GM23338 (cell line): ENCODE measurements around the gene COL4A2. TPM values are rescaled to one million over a fixed set of nuclear protein-coding genes. Genes with fewer than 3 reads are reported as not detected.

ENCODE experiments used
- ATAC-seq: fragments of 200-7000 bp; cut with Tn5 transposase; 3 replicates; pipeline ENCODE4 v1.9.1; 2020
- DNase-seq: peaks from one replicate; pipeline ENCODE4 v3.0.0-alpha.2; 2015; ENCODE audit warnings: low spot score
- H2AFZ ChIP-seq: fragments of 200-600 bp; sonication (generic); 2 replicates; pipeline ENCODE4 v1.8.0; 2016; ENCODE audit warnings: antibody characterized with exemption, mild to moderate bottlenecking, moderate library complexity
- H3F3A ChIP-seq: fragments of 200-600 bp; sonication (generic); replicated peaks from 2 replicates; pipeline ENCODE4 v1.8.0; 2017; ENCODE audit warnings: antibody characterized with exemption, mixed run types, low read depth
- H3K27ac ChIP-seq: fragments of 200-600 bp; sonication (generic); 2 replicates; pipeline ENCODE4 v1.6.1; 2016; ENCODE audit warnings: low read depth
- H3K27me3 ChIP-seq: fragments of 200-600 bp; sonication (generic); 2 replicates; pipeline ENCODE4 v1.8.0; 2016; ENCODE audit warnings: mild to moderate bottlenecking, mixed run types, moderate library complexity; ENCODE audit not compliant: insufficient read depth
- H3K36me3 ChIP-seq: fragments of 200-600 bp; sonication (generic); 2 replicates; pipeline ENCODE4 v1.8.0; 2016; ENCODE audit warnings: mild to moderate bottlenecking; ENCODE audit not compliant: insufficient read depth
- H3K4me1 ChIP-seq: fragments of 200-600 bp; sonication (generic); 2 replicates; pipeline ENCODE4 v1.8.0; 2016; ENCODE audit warnings: mild to moderate bottlenecking, moderate library complexity; ENCODE audit not compliant: insufficient read depth
- H3K4me2 ChIP-seq: fragments of 200-600 bp; sonication (generic); 2 replicates; pipeline ENCODE4 v1.7.1; 2017; ENCODE audit warnings: mixed run types
- H3K4me3 ChIP-seq: fragments of 200-600 bp; sonication (generic); 2 replicates; pipeline ENCODE4 v1.6.1; 2016; ENCODE audit warnings: mixed run types
- H3K79me2 ChIP-seq: fragments of 200-600 bp; sonication (generic); replicated peaks from 2 replicates; pipeline ENCODE4 v1.8.0; 2017; ENCODE audit warnings: mild to moderate bottlenecking; ENCODE audit not compliant: insufficient read depth
- H3K9me2 ChIP-seq: fragments of 200-600 bp; sonication (generic); 2 replicates; pipeline ENCODE4 v1.8.0; 2017; ENCODE audit not compliant: insufficient read depth
- H4K20me1 ChIP-seq: fragments of 200-600 bp; sonication (generic); replicated peaks from 2 replicates; pipeline ENCODE4 v1.8.0; 2017; ENCODE audit warnings: mild to moderate bottlenecking; ENCODE audit not compliant: insufficient read depth
- H3K27ac Mint-ChIP-seq: 2 replicates; pipeline ENCODE4 v1.8.0; 2020; ENCODE audit warnings: inconsistent platforms, mild to moderate bottlenecking, moderate library complexity, mixed read lengths
- H3K27me3 Mint-ChIP-seq: 3 replicates; pipeline ENCODE4 v1.8.0; 2022; ENCODE audit warnings: low read depth, mild to moderate bottlenecking, moderate library complexity, mixed read lengths, inconsistent platforms; ENCODE audit not compliant: insufficient read depth, poor library complexity
- H3K36me3 Mint-ChIP-seq: 3 replicates; pipeline ENCODE4 v1.8.0; 2021; ENCODE audit warnings: low read depth, mild to moderate bottlenecking, inconsistent platforms, moderate library complexity, mixed read lengths
- H3K4me1 Mint-ChIP-seq: 3 replicates; pipeline ENCODE4 v1.8.0; 2020; ENCODE audit warnings: mild to moderate bottlenecking, inconsistent platforms, mixed read lengths
- H3K4me3 Mint-ChIP-seq: 3 replicates; pipeline ENCODE4 v1.8.0; 2021; ENCODE audit warnings: moderate library complexity, mild to moderate bottlenecking, inconsistent platforms, mixed read lengths
- H3K9me3 Mint-ChIP-seq: 3 replicates; pipeline ENCODE4 v1.8.0; 2020; ENCODE audit warnings: moderate library complexity, mild to moderate bottlenecking, inconsistent platforms, mixed read lengths
- CREB1 ChIP-seq: fragments of 250-450 bp; sonication (Bioruptor Pico); IDR thresholded peaks from 2 replicates; pipeline ENCODE4 v1.5.0; 2020; ENCODE audit warnings: low read depth, mild to moderate bottlenecking, moderate library complexity
- CTCF ChIP-seq, 2 experiments: fragments of 200-600 bp in 1 of 2; sonication (generic) in 1 of 2; conservative IDR thresholded peaks; 2 replicates each; pipeline versions ENCODE4 v1.5.1 to v1.6.1; 2016 to 2017; ENCODE audit warnings: antibody characterized with exemption in 2 of 2, low read depth in 2 of 2, mild to moderate bottlenecking in 2 of 2, moderate library complexity in 1 of 2
- ETS1 ChIP-seq: IDR thresholded peaks from 2 replicates; pipeline ENCODE4 v1.6.1; 2016; ENCODE audit warnings: antibody characterized with exemption
- EZH2 ChIP-seq: fragments of 200-600 bp; sonication (generic); IDR thresholded peaks from one replicate; pipeline ENCODE4 v1.8.0; 2017; ENCODE audit warnings: antibody characterized with exemption, mild to moderate bottlenecking, low read depth; ENCODE audit not compliant: unreplicated experiment
- JUNB ChIP-seq: IDR thresholded peaks from one replicate; pipeline ENCODE4 v1.6.1; 2016; ENCODE audit warnings: antibody characterized with exemption; ENCODE audit not compliant: unreplicated experiment
- NANOG ChIP-seq: IDR thresholded peaks from 2 replicates; pipeline ENCODE4 v1.6.1; 2016; ENCODE audit warnings: antibody characterized with exemption, borderline replicate concordance
- STAT1 ChIP-seq: IDR thresholded peaks from one replicate; pipeline ENCODE4 v1.6.1; 2016; ENCODE audit warnings: antibody characterized with exemption; ENCODE audit not compliant: unreplicated experiment
- ZNF114 ChIP-seq: fragments of 250-450 bp; sonication (Bioruptor Pico); IDR thresholded peaks from 2 replicates; pipeline ENCODE4 v1.5.0; 2020; ENCODE audit warnings: mild to moderate bottlenecking, moderate library complexity
- ZNF331 ChIP-seq: fragments of 250-450 bp; sonication (Bioruptor Pico); IDR thresholded peaks from 2 replicates; pipeline ENCODE4 v1.5.0; 2020; ENCODE audit warnings: low read depth, mild to moderate bottlenecking, moderate library complexity
- ZNF462 ChIP-seq: fragments of 250-450 bp; sonication (Bioruptor Pico); IDR thresholded peaks from 2 replicates; pipeline ENCODE4 v1.5.0; 2020; ENCODE audit warnings: mild to moderate bottlenecking, moderate library complexity
- polyA plus RNA-seq: library from polyadenylated mRNA; unstranded; fragments of >200 nt; fragmentation: Nextera tagmentation; extraction: Ambion mirVana; gene quantifications from 2 replicates; pipeline ENCODE4 v1.2.1, GENCODE V29; 2016
- total RNA-seq: library from RNA; depleted of rRNA; stranded (reverse); fragments of >200 nt; shearing (Covaris generic); gene quantifications from 2 replicates; pipeline ENCODE4 v1.2.3, GENCODE V29; 2014

COL4A2 gene
- total and polyA plus RNA-seq, 2 experiments from 2014 or later: 37.4 to 131 TPM

GRCh38 chr13:110474713-110475112 lies 167.6 kb downstream of the COL4A2 start:
- Mint-ChIP-seq H3K9me3 (no peaks in the 10 kb centered on the region; the same call in 2 of the 3 replicates), H3K27ac (no peak overlapping the region), H3K4me3 (no peak overlapping the region), H3K4me1 (peaks cover 13% of the 10 kb centered on the region), H3K27me3 (peaks cover 10% of the 10 kb centered on the region), H3K36me3 (peaks cover 48% of the 10 kb centered on the region)
- Histone ChIP-seq H3K27me3 (no peaks in the 10 kb centered on the region), H3K79me2 (no peaks in the 10 kb centered on the region), H4K20me1 (no peaks in the 10 kb centered on the region), H3K36me3 (0 out of 2 replicates have a peak, but pooled peaks cover 4% of the 10 kb centered on the region), H3K27ac (no peak overlapping the region), H3F3A (0 out of 2 replicates have a peak, but pooled peaks cover 7% of the 10 kb centered on the region), H3K4me2 (no peak overlapping the region), H3K9me2 (no peaks in the 10 kb centered on the region), H3K4me1 (no peaks in the 10 kb centered on the region), H3K4me3 (no peak overlapping the region), H2AFZ (no peak overlapping the region)
- DNase-seq (no peak), ATAC-seq (no peak)
- TF ChIP-seq ZNF114 (CRISPR knock-in tag): no peak
- TF ChIP-seq NANOG: no peak
- TF ChIP-seq CTCF (conservative IDR thresholded peaks at IDR 0.05; ENCODE audit: low read depth in 2 of 2): no peak
- TF ChIP-seq JUNB: no peak

DNA sequence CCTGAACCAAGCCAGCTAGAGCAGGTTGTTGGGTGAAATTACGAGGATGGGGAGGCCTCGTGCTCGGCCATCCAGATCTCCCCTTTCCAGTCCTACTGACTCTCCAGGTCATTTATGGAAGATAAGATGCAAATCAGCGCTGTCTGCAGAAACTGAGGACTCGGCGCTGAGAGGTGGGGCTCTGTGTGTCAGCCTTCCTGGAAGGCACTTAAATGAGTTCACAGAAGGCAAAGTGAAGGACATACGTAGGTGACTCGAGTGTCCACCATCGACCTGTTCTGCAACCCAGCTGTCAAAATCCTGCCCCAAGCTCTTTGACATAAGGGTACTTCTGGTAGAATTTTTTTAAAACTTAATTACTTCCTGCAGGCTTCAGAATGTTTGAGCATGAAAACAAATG lies 168.0 kb downstream of the COL4A2 start:
- ATAC-seq: no peak
- TF ChIP-seq ZNF462 (CRISPR knock-in tag): no peak
- TF ChIP-seq CREB1 (CRISPR knock-in tag): no peak
- no peak for TF ChIP-seq ZNF114 (CRISPR knock-in tag)
- TF ChIP-seq JUNB: no peak
- TF ChIP-seq NANOG: no peak
- no peak for TF ChIP-seq ZNF331 (CRISPR knock-in tag)
- no peak for TF ChIP-seq ETS1
- TF ChIP-seq STAT1: no peak
- TF ChIP-seq CTCF (conservative IDR thresholded peaks at IDR 0.05; ENCODE audit: low read depth in 2 of 2): no peak
- TF ChIP-seq EZH2: no peak

More for the DNA sequence above, 168.0 kb downstream of the COL4A2 start:
- Histone ChIP-seq H3K9me2 (no peaks in the 10 kb centered on the region), H3K36me3 (0 out of 2 replicates have a peak, but pooled peaks cover 4% of the 10 kb centered on the region), H3K79me2 (no peaks in the 10 kb centered on the region), H2AFZ (no peak overlapping the region), H3F3A (0 out of 2 replicates have a peak, but pooled peaks cover 7% of the 10 kb centered on the region), H3K4me1 (no peaks in the 10 kb centered on the region), H3K4me3 (no peak overlapping the region), H3K4me2 (no peak overlapping the region), H3K27me3 (no peaks in the 10 kb centered on the region), H4K20me1 (no peaks in the 10 kb centered on the region), H3K27ac (peak overlapping the region; percentile 42; the same call in 1 of the 2 replicates)
- Mint-ChIP-seq H3K36me3 (peaks cover 47% of the 10 kb centered on the region), H3K9me3 (no peaks in the 10 kb centered on the region; the same call in 2 of the 3 replicates), H3K4me3 (no peak overlapping the region), H3K27ac (no peak overlapping the region), H3K4me1 (peaks cover 13% of the 10 kb centered on the region), H3K27me3 (peaks cover 10% of the 10 kb centered on the region)
- no peak for DNase-seq
